GM21423 (cell line): ENCODE results near the gene CACNA1S.

Experiments
- ATAC-seq: cut with Tn5 transposase; IDR thresholded peaks from one replicate; pipeline ENCODE4 v1.9.1; 2021; ENCODE audit warnings: mild to moderate bottlenecking, moderate library complexity; ENCODE audit not compliant: unreplicated experiment

CACNA1S gene

GRCh38 chr1:201096041-201096461 is 16.2 kb downstream of the CACNA1S start:
- no peak for ATAC-seq

GRCh38 chr1:201095581-201095980 is 16.6 kb downstream of the CACNA1S start:
- no peak for ATAC-seq

GRCh38 chr1:201094832-201095231 is 17.4 kb downstream of the CACNA1S start:
- no peak for ATAC-seq

- no peak for ATAC-seq
Measured at GRCh38 chr1:201093962-201094361, 18.3 kb downstream of the CACNA1S start.

- ATAC-seq, result no peak
Measured at GRCh38 chr1:201093561-201093960, 18.7 kb downstream of the CACNA1S start.

- no peak for ATAC-seq
Measured at GRCh38 chr1:201092738-201093137, 19.5 kb downstream of the CACNA1S start.

- ATAC-seq, result no peak
Measured at GRCh38 chr1:201091256-201091655, 21.0 kb downstream of the CACNA1S start.

GRCh38 chr1:201090541-201090940 is 21.7 kb downstream of the CACNA1S start:
- no peak for ATAC-seq

GRCh38 chr1:201089596-201089995 is 22.6 kb downstream of the CACNA1S start:
- no peak for ATAC-seq

GRCh38 chr1:201088901-201089525 is 23.2 kb downstream of the CACNA1S start:
- ATAC-seq, result no peak

GRCh38 chr1:201088395-201088794 is 23.8 kb downstream of the CACNA1S start:
- ATAC-seq, result no peak

- peak; percentile 44 for ATAC-seq
Measured at GRCh38 chr1:201085902-201086735, 26.1 kb downstream of the CACNA1S start.

- no peak for ATAC-seq
Measured at GRCh38 chr1:201084295-201084694, 27.9 kb downstream of the CACNA1S start.

GRCh38 chr1:201083741-201084140 is 28.5 kb downstream of the CACNA1S start:
- ATAC-seq, result no peak

- ATAC-seq, result no peak
Measured at GRCh38 chr1:201080135-201080534, 32.1 kb downstream of the CACNA1S start.

GRCh38 chr1:201077736-201078135 is 34.5 kb downstream of the CACNA1S start:
- ATAC-seq, result no peak

- no peak for ATAC-seq
Measured at GRCh38 chr1:201077116-201077515, 35.1 kb downstream of the CACNA1S start.

- no peak for ATAC-seq
Measured at GRCh38 chr1:201076092-201076491, 36.1 kb downstream of the CACNA1S start.

- ATAC-seq, result no peak
Measured at GRCh38 chr1:201074018-201074417, 38.2 kb downstream of the CACNA1S start.

GRCh38 chr1:201072922-201073321 is 39.3 kb downstream of the CACNA1S start:
- ATAC-seq, result no peak

- no peak for ATAC-seq
Measured at GRCh38 chr1:201072149-201072548, 40.1 kb downstream of the CACNA1S start.

- no peak for ATAC-seq
Measured at GRCh38 chr1:201069636-201070035, 42.6 kb downstream of the CACNA1S start.
